HepG2 (cell line): ENCODE results near the gene GPR65. TPM values are rescaled to one million over a fixed set of nuclear protein-coding genes. Genes with fewer than 3 reads are reported as not detected.

Experiments used
- CHCHD3 ChIP-seq: sonication (generic); formaldehyde crosslinking; IDR thresholded peaks from 2 replicates; pipeline ENCODE4 v1.8.0; 2022; ENCODE audit warnings: mild to moderate bottlenecking, missing genetic modification reagents, moderate library complexity
- IRX3 ChIP-seq: sonication (generic); formaldehyde crosslinking; IDR thresholded peaks from 2 replicates; pipeline ENCODE4 v1.8.1; 2023; ENCODE audit warnings: mild to moderate bottlenecking, low read depth, missing genetic modification reagents, borderline replicate concordance
- NCOR1 ChIP-seq: fragments of 200-600 bp; sonication (generic); IDR thresholded peaks from 2 replicates; pipeline ENCODE4 v1.7.0; 2017; ENCODE audit warnings: antibody characterized with exemption, low read length, borderline replicate concordance
- NFATC3 ChIP-seq: sonication (generic); formaldehyde crosslinking; IDR thresholded peaks from 2 replicates; pipeline ENCODE4 v1.5.1; 2020; ENCODE audit warnings: mild to moderate bottlenecking, missing genetic modification reagents
- POLR2A ChIP-seq, 2 experiments: IDR thresholded peaks; 2 replicates each; pipeline ENCODE4 v1.6.1; 2011; ENCODE audit warnings: low read depth in 2 of 2, low read length in 2 of 2, mild to moderate bottlenecking in 1 of 2, moderate library complexity in 1 of 2; ENCODE audit not compliant: insufficient read depth in 1 of 2
- SKI ChIP-seq: fragments of 450-650 bp; IDR thresholded peaks from one replicate; pipeline ENCODE4 v1.6.1; 2018; ENCODE audit warnings: mild to moderate bottlenecking; ENCODE audit not compliant: partially characterized antibody
- SYNCRIP ChIP-seq: fragments of 200-400 bp; formaldehyde crosslinking; IDR thresholded peaks from 2 replicates; pipeline ENCODE4 v1.6.1; 2018; ENCODE audit warnings: mild to moderate bottlenecking, low read depth, low read length; ENCODE audit not compliant: insufficient read depth
- TBX2 ChIP-seq: sonication (generic); formaldehyde crosslinking; IDR thresholded peaks from 2 replicates; pipeline ENCODE4 v1.5.0; 2020; ENCODE audit warnings: missing genetic modification reagents, mild to moderate bottlenecking, borderline replicate concordance
- ZFP37 ChIP-seq: sonication (generic); formaldehyde crosslinking; IDR thresholded peaks from 2 replicates; pipeline ENCODE4 v1.4.0; 2020; ENCODE audit warnings: missing genetic modification reagents, borderline replicate concordance
- ZMAT3 ChIP-seq: sonication (generic); formaldehyde crosslinking; conservative IDR thresholded peaks from 2 replicates; pipeline ENCODE4 v1.7.0; 2021; ENCODE audit warnings: missing genetic modification reagents
- ZNF138 ChIP-seq: sonication (generic); formaldehyde crosslinking; IDR thresholded peaks from 2 replicates; pipeline ENCODE4 v1.5.0; 2020; ENCODE audit warnings: mild to moderate bottlenecking, low read depth, missing genetic modification reagents
- ZNF296 ChIP-seq: sonication (generic); formaldehyde crosslinking; conservative IDR thresholded peaks from 2 replicates; pipeline ENCODE4 v1.5.0; 2020; ENCODE audit warnings: mild to moderate bottlenecking, missing genetic modification reagents
- polyA plus RNA-seq, 8 experiments: library from polyadenylated mRNA; depleted of rRNA in 3 of 8; stranded (reverse) in 7 of 8; unstranded in 1 of 8; fragments of >200 nt; fragmentation: Illumina TruSeq in 4 of 8; extraction: Trizol in 4 of 8; gene quantifications; 2 replicates each; pipeline versions ENCODE4 v1.2.1 to v1.2.3, GENCODE V29; 2011 to 2016; ENCODE audit warnings: low read depth in 4 of 8, missing spikeins in 1 of 8, mixed read lengths in 1 of 8; ENCODE audit not compliant: insufficient read depth in 1 of 8
- total RNA-seq, 5 experiments: library from RNA; depleted of rRNA; stranded (reverse); fragments of >200 nt; fragmentation: Illumina TruSeq; extraction: Trizol; gene quantifications; 2 replicates each; pipeline ENCODE4 v1.2.3, GENCODE V29; 2016; ENCODE audit warnings: low read depth in 1 of 5
- TF ChIP-seq, protein P1 (sequence below): sonication (generic); formaldehyde crosslinking; conservative IDR thresholded peaks from 2 replicates; pipeline ENCODE4 v1.8.0; 2022; ENCODE audit warnings: mild to moderate bottlenecking, moderate library complexity, missing genetic modification reagents
- TF ChIP-seq, protein P2 (sequence below): sonication (generic); formaldehyde crosslinking; IDR thresholded peaks from 2 replicates; pipeline ENCODE4 v1.8.1; 2023; ENCODE audit warnings: mild to moderate bottlenecking, inconsistent platforms, moderate library complexity, missing genetic modification reagents, borderline replicate concordance
- TF ChIP-seq, protein P3 (sequence below): sonication (generic); formaldehyde crosslinking; IDR thresholded peaks from 2 replicates; pipeline ENCODE4 v1.5.1; 2020; ENCODE audit warnings: mild to moderate bottlenecking, moderate library complexity, missing genetic modification reagents
- TF ChIP-seq, protein P4 (sequence below): IDR thresholded peaks from 2 replicates; pipeline ENCODE4 v1.6.1; 2016; ENCODE audit warnings: mild to moderate bottlenecking, missing biosample characterization, missing genetic modification reagents
- TF ChIP-seq, protein P5 (sequence below): sonication (generic); formaldehyde crosslinking; IDR thresholded peaks from 2 replicates; pipeline ENCODE4 v1.5.0; 2020; ENCODE audit warnings: mild to moderate bottlenecking, missing genetic modification reagents, borderline replicate concordance
- TF ChIP-seq, protein P6 (sequence below): sonication (generic); formaldehyde crosslinking; IDR thresholded peaks from 2 replicates; pipeline ENCODE4 v1.5.0; 2020; ENCODE audit warnings: mild to moderate bottlenecking, missing genetic modification reagents, borderline replicate concordance

The GPR65 gene
- total and polyA plus RNA-seq, 2 of the 13 experiments (the other 11 are each of a cell fraction or from before 2014, with no cell fraction given): not detected

DNA sequence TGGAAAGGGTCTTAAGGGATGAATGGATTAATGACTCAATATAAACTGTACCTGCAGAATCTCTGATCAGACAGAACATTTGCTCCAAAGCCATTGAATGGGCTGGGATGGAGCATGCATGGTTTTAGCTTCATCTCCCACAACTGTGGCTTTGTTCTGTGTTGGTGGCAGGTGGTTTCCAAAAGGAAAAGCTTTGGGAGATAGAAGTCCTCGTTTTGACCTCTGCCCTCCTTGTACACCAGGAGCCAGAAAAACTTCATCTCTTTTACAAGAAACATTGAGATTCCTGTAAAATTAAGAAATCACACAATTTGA lies 39.5 kb downstream of the GPR65 start (continued):
- TF ChIP-seq, protein P1, sequence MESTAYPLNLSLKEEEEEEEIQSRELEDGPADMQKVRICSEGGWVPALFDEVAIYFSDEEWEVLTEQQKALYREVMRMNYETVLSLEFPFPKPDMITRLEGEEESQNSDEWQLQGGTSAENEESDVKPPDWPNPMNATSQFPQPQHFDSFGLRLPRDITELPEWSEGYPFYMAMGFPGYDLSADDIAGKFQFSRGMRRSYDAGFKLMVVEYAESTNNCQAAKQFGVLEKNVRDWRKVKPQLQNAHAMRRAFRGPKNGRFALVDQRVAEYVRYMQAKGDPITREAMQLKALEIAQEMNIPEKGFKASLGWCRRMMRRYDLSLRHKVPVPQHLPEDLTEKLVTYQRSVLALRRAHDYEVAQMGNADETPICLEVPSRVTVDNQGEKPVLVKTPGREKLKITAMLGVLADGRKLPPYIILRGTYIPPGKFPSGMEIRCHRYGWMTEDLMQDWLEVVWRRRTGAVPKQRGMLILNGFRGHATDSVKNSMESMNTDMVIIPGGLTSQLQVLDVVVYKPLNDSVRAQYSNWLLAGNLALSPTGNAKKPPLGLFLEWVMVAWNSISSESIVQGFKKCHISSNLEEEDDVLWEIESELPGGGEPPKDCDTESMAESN (CRISPR knock-in tag): 0 out of 2 replicates have a peak, but pooled peaks have one; percentile 4
- TF ChIP-seq NCOR1 (0 out of 2 replicates have a peak, but pooled peaks have one; percentile 3), ZMAT3 (no peak), POLR2A (IDR thresholded peaks at IDR 0.05; ENCODE audit: insufficient read depth in 1 of 2, low read depth in 2 of 2, low read length in 2 of 2) (no peak), CHCHD3 (CRISPR knock-in tag) (no peak), ZNF296 (CRISPR knock-in tag) (no peak), SYNCRIP (no peak), IRX3 (CRISPR knock-in tag) (no peak), TBX2 (CRISPR knock-in tag) (peak; percentile 37; the same call in 1 of the 2 replicates), ZNF138 (CRISPR knock-in tag) (no peak), ZFP37 (CRISPR knock-in tag) (no peak), NFATC3 (CRISPR knock-in tag) (no peak), SKI (no peak)
- TF ChIP-seq, protein P2, sequence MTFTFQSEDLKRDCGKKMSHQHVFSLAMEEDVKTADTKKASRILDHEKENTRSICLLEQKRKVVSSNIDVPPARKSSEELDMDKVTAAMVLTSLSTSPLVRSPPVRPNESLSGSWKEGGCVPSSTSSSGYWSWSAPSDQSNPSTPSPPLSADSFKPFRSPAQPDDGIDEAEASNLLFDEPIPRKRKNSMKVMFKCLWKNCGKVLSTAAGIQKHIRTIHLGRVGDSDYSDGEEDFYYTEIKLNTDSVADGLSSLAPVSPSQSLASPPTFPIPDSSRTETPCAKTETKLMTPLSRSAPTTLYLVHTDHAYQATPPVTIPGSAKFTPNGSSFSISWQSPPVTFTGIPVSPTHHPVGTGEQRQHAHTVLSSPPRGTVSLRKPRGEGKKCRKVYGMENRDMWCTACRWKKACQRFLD (CRISPR knock-in tag): no peak
- TF ChIP-seq, protein P3, sequence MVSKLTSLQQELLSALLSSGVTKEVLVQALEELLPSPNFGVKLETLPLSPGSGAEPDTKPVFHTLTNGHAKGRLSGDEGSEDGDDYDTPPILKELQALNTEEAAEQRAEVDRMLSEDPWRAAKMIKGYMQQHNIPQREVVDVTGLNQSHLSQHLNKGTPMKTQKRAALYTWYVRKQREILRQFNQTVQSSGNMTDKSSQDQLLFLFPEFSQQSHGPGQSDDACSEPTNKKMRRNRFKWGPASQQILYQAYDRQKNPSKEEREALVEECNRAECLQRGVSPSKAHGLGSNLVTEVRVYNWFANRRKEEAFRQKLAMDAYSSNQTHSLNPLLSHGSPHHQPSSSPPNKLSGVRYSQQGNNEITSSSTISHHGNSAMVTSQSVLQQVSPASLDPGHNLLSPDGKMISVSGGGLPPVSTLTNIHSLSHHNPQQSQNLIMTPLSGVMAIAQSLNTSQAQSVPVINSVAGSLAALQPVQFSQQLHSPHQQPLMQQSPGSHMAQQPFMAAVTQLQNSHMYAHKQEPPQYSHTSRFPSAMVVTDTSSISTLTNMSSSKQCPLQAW (CRISPR knock-in tag): 0 out of 2 replicates have a peak, but pooled peaks have one; percentile 15
- TF ChIP-seq, protein P4, sequence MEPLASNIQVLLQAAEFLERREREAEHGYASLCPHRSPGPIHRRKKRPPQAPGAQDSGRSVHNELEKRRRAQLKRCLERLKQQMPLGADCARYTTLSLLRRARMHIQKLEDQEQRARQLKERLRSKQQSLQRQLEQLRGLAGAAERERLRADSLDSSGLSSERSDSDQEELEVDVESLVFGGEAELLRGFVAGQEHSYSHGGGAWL (CRISPR knock-in tag): no peak
- TF ChIP-seq, protein P5, sequence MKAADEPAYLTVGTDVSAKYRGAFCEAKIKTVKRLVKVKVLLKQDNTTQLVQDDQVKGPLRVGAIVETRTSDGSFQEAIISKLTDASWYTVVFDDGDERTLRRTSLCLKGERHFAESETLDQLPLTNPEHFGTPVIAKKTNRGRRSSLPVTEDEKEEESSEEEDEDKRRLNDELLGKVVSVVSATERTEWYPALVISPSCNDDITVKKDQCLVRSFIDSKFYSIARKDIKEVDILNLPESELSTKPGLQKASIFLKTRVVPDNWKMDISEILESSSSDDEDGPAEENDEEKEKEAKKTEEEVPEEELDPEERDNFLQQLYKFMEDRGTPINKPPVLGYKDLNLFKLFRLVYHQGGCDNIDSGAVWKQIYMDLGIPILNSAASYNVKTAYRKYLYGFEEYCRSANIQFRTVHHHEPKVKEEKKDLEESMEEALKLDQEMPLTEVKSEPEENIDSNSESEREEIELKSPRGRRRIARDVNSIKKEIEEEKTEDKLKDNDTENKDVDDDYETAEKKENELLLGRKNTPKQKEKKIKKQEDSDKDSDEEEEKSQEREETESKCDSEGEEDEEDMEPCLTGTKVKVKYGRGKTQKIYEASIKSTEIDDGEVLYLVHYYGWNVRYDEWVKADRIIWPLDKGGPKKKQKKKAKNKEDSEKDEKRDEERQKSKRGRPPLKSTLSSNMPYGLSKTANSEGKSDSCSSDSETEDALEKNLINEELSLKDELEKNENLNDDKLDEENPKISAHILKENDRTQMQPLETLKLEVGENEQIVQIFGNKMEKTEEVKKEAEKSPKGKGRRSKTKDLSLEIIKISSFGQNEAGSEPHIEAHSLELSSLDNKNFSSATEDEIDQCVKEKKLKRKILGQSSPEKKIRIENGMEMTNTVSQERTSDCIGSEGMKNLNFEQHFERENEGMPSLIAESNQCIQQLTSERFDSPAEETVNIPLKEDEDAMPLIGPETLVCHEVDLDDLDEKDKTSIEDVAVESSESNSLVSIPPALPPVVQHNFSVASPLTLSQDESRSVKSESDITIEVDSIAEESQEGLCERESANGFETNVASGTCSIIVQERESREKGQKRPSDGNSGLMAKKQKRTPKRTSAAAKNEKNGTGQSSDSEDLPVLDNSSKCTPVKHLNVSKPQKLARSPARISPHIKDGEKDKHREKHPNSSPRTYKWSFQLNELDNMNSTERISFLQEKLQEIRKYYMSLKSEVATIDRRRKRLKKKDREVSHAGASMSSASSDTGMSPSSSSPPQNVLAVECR (CRISPR knock-in tag): peak; percentile 11; the same call in 1 of the 2 replicates
- TF ChIP-seq, protein P6, sequence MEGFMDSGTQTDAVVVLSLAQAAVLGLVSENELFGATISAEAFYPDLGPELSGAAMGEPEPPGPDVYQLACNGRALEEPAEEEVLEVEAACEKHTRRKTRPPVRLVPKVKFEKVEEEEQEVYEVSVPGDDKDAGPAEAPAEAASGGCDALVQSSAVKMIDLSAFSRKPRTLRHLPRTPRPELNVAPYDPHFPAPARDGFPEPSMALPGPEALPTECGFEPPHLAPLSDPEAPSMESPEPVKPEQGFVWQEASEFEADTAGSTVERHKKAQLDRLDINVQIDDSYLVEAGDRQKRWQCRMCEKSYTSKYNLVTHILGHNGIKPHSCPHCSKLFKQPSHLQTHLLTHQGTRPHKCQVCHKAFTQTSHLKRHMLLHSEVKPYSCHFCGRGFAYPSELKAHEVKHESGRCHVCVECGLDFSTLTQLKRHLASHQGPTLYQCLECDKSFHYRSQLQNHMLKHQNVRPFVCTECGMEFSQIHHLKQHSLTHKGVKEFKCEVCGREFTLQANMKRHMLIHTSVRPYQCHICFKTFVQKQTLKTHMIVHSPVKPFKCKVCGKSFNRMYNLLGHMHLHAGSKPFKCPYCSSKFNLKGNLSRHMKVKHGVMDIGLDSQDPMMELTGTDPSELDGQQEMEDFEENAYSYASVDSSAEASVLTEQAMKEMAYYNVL (CRISPR knock-in tag): 0 out of 2 replicates have a peak, but pooled peaks have one; percentile 58
